OCI-LY1 (cell line): ENCODE data around the gene SMYD3.

Experiments
- EZH2 ChIP-seq: fragments of 200-600 bp; sonication (generic), shearing (Covaris generic); IDR thresholded peaks from 2 replicates; pipeline ENCODE4 v1.8.0; 2017; ENCODE audit warnings: borderline replicate concordance, mixed run types, mild to moderate bottlenecking, antibody characterized with exemption, low read length, moderate library complexity, mixed read lengths
- TF ChIP-seq, protein P1 (sequence below): fragments of 200-600 bp; sonication (generic), shearing (Covaris generic); IDR thresholded peaks from 2 replicates; pipeline ENCODE4 v1.5.1; 2017; ENCODE audit warnings: mild to moderate bottlenecking, antibody characterized with exemption, low read length, moderate library complexity, mixed read lengths

DNA sequence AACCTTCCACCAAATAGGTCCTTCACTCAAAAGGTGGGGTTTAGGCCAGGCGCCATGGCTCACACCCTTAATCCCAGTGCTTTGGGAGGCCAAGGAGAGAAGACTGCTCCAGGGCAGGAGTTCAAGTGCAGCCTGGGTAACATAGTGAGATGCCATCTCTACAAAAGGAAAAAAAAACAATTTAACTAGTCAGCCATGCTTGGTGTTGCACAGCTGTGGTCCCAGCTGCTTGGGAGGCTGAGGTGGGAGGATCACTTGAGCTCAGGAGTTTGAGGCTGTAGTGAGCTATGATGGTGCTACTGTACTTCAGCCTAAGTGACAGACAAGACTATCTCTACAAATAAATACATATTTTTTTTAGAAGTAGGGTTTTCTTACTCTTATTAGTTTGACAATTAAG lies 734.8 kb downstream of the SMYD3 start:
- TF ChIP-seq, protein P1, sequence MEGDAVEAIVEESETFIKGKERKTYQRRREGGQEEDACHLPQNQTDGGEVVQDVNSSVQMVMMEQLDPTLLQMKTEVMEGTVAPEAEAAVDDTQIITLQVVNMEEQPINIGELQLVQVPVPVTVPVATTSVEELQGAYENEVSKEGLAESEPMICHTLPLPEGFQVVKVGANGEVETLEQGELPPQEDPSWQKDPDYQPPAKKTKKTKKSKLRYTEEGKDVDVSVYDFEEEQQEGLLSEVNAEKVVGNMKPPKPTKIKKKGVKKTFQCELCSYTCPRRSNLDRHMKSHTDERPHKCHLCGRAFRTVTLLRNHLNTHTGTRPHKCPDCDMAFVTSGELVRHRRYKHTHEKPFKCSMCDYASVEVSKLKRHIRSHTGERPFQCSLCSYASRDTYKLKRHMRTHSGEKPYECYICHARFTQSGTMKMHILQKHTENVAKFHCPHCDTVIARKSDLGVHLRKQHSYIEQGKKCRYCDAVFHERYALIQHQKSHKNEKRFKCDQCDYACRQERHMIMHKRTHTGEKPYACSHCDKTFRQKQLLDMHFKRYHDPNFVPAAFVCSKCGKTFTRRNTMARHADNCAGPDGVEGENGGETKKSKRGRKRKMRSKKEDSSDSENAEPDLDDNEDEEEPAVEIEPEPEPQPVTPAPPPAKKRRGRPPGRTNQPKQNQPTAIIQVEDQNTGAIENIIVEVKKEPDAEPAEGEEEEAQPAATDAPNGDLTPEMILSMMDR: no peak
- TF ChIP-seq EZH2: no peak
